ENCODE data around the gene GFY.

GFY gene

GRCh38 chr19:49421039-49421877 is 3.9 kb upstream of the GFY start:
- no peak overlapping the region for H3K4me3 ChIP-seq (replicated peaks; ENCODE audit: low read depth, low read length)
- peak; percentile 53 for DNase-seq (ENCODE audit: extremely low read depth, insufficient read length)
- H3K27me3 ChIP-seq (replicated peaks; ENCODE audit: control insufficient read depth, insufficient read depth, low read length) = peaks cover 2% of the 10 kb centered on the region
- no peaks in the 10 kb centered on the region for H3K36me3 ChIP-seq (ENCODE audit: control insufficient read depth, insufficient read depth, low read length)
- TF ChIP-seq CTCF (IDR thresholded peaks at IDR 0.05; ENCODE audit: insufficient read depth, low read length, poor library complexity, severe bottlenecking) = no peak

- Histone ChIP-seq H3K36me3 (ENCODE audit: control insufficient read depth, insufficient read depth, low read length) (no peaks in the 10 kb centered on the region), H3K4me3 (replicated peaks; ENCODE audit: low read depth, low read length) (no peak overlapping the region), H3K27me3 (replicated peaks; ENCODE audit: control insufficient read depth, insufficient read depth, low read length) (peaks cover 2% of the 10 kb centered on the region)
- TF ChIP-seq CTCF (IDR thresholded peaks at IDR 0.05; ENCODE audit: insufficient read depth, low read length, poor library complexity, severe bottlenecking) = no peak
- DNase-seq (ENCODE audit: extremely low read depth, insufficient read length) = no peak
Observed at GRCh38 chr19:49421878-49422202, 3.3 kb upstream of the GFY start.

- TF ChIP-seq CTCF (IDR thresholded peaks at IDR 0.05; ENCODE audit: insufficient read depth, low read length, poor library complexity, severe bottlenecking) = peak; percentile 39
Observed at GRCh38 chr19:49422407-49423070, 2.6 kb upstream of the GFY start.

GRCh38 chr19:49423071-49423984 is 1.9 kb upstream of the GFY start, which contains the start of gene PTH2:
Gene PTH2 (minus strand): TSS chr19:49423441. CDS start chr19:49423339, 102 bp downstream.
- no peak within 1 kb of the TSS for H3K4me3 ChIP-seq (replicated peaks; ENCODE audit: low read depth, low read length)
- no peak for TF ChIP-seq CTCF (IDR thresholded peaks at IDR 0.05; ENCODE audit: insufficient read depth, low read length, poor library complexity, severe bottlenecking)
- no peak for DNase-seq (ENCODE audit: extremely low read depth, insufficient read length)

More at GRCh38 chr19:49422407-49423070, 2.6 kb upstream of the GFY start:
- H3K4me3 ChIP-seq (replicated peaks; ENCODE audit: low read depth, low read length) = no peak overlapping the region
- H3K36me3 ChIP-seq (ENCODE audit: control insufficient read depth, insufficient read depth, low read length) = no peaks in the 10 kb centered on the region
- peak; percentile 54 for DNase-seq (ENCODE audit: extremely low read depth, insufficient read length)
- H3K27me3 ChIP-seq (replicated peaks; ENCODE audit: control insufficient read depth, insufficient read depth, low read length) = peaks cover 2% of the 10 kb centered on the region

GRCh38 chr19:49423985-49424303 is 1.2 kb upstream of the GFY start:
- H3K27me3 ChIP-seq (replicated peaks; ENCODE audit: control insufficient read depth, insufficient read depth, low read length) = peaks cover 4% of the 10 kb centered on the region
- H3K4me3 ChIP-seq (replicated peaks; ENCODE audit: low read depth, low read length) = no peak overlapping the region
- H3K36me3 ChIP-seq (ENCODE audit: control insufficient read depth, insufficient read depth, low read length) = no peaks in the 10 kb centered on the region
- TF ChIP-seq CTCF (IDR thresholded peaks at IDR 0.05; ENCODE audit: insufficient read depth, low read length, poor library complexity, severe bottlenecking) = no peak
- DNase-seq (ENCODE audit: extremely low read depth, insufficient read length) = no peak

More at GRCh38 chr19:49423071-49423984, 1.9 kb upstream of the GFY start, which contains the start of gene PTH2:
- peaks cover 4% of the 10 kb centered on the region for H3K27me3 ChIP-seq (replicated peaks; ENCODE audit: control insufficient read depth, insufficient read depth, low read length)
- H3K36me3 ChIP-seq (ENCODE audit: control insufficient read depth, insufficient read depth, low read length) = no peaks in the 10 kb centered on the region
